A549 (cell line): ENCODE data around the gene GNG7.
"Not testable (repeated sequence)": the region's sequence is repeated elsewhere in the genome, so short reads cannot be mapped to it uniquely, and the experiment has no call there.

Experiments
- CBX2 ChIP-seq: fragments of 200-600 bp; sonication (generic); IDR thresholded peaks from 2 replicates; pipeline ENCODE4 v1.6.1; 2016; ENCODE audit warnings: low read depth, mild to moderate bottlenecking, borderline replicate concordance
- CTCF ChIP-seq: fragments of >200 bp; sonication (Bioruptor Twin); formaldehyde crosslinking; IDR thresholded peaks from 3 replicates; pipeline ENCODE4 v1.5.1; 2016
- EHF ChIP-seq: fragments of 250-450 bp; sonication (Bioruptor Pico); IDR thresholded peaks from 2 replicates; pipeline ENCODE4 v1.5.0; 2020; ENCODE audit warnings: mild to moderate bottlenecking
- PHF8 ChIP-seq: fragments of 200-600 bp; sonication (generic); IDR thresholded peaks from 2 replicates; pipeline ENCODE4 v1.6.1; 2016; ENCODE audit warnings: low read depth, mild to moderate bottlenecking, antibody characterized with exemption, moderate library complexity, borderline replicate concordance
- REST ChIP-seq: fragments of 200-600 bp; sonication (generic); IDR thresholded peaks from 2 replicates; pipeline ENCODE4 v1.6.1; 2016; ENCODE audit warnings: antibody characterized with exemption, mild to moderate bottlenecking, moderate library complexity
- ZSCAN20 ChIP-seq: fragments of 250-450 bp; sonication (Bioruptor Pico); IDR thresholded peaks from 2 replicates; pipeline ENCODE4 v1.8.0; 2022; ENCODE audit warnings: mild to moderate bottlenecking, moderate library complexity

GRCh38 chr19:2558131-2558530 lies 144.4 kb downstream of the GNG7 start:
- TF ChIP-seq CTCF; EHF (CRISPR knock-in tag); ZSCAN20 (CRISPR knock-in tag); REST; PHF8; CBX2: not testable (repeated sequence)
